ENCODE measurements around the gene USP6.
"Not testable (repeated sequence)": the region's sequence is repeated elsewhere in the genome, so short reads cannot be mapped to it uniquely, and the experiment has no call there.

GRCh38 chr17:5130261-5130660, 14.4 kb downstream of the USP6 start:
- TF ChIP-seq, protein P1, sequence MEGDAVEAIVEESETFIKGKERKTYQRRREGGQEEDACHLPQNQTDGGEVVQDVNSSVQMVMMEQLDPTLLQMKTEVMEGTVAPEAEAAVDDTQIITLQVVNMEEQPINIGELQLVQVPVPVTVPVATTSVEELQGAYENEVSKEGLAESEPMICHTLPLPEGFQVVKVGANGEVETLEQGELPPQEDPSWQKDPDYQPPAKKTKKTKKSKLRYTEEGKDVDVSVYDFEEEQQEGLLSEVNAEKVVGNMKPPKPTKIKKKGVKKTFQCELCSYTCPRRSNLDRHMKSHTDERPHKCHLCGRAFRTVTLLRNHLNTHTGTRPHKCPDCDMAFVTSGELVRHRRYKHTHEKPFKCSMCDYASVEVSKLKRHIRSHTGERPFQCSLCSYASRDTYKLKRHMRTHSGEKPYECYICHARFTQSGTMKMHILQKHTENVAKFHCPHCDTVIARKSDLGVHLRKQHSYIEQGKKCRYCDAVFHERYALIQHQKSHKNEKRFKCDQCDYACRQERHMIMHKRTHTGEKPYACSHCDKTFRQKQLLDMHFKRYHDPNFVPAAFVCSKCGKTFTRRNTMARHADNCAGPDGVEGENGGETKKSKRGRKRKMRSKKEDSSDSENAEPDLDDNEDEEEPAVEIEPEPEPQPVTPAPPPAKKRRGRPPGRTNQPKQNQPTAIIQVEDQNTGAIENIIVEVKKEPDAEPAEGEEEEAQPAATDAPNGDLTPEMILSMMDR (IDR thresholded peaks at IDR 0.05), result not testable (repeated sequence)
- not testable (repeated sequence) for TF ChIP-seq EP300 (IDR thresholded peaks at IDR 0.05)

Measured in tibial nerve (tissue), 4 donors.